ENCODE results near the gene ARID3A. TPM values are rescaled to one million over a fixed set of nuclear protein-coding genes. Genes with fewer than 3 reads are reported as not detected.

The ARID3A gene
- total and polyA plus RNA-seq, 2 donors (not counting 3 experiments of a cell fraction or from before 2014, with no cell fraction given) = 5.4 to 13.2 TPM

- Histone ChIP-seq H3K9me1 (replicated peaks; ENCODE audit: control insufficient read depth, extremely low read depth, insufficient read depth, low read length) (no peaks in the 10 kb centered on the region), H3K9me3 (replicated peaks; ENCODE audit: control insufficient read depth, insufficient read depth, low read length) (no peaks in the 10 kb centered on the region), H3K4me3 (replicated peaks in 1 of 3; ENCODE audit: insufficient read depth in 1 of 3, low read depth in 1 of 3, low read length in 3 of 3) (no peak overlapping the region), H2AFZ (ENCODE audit: low read depth, low read length) (no peak overlapping the region), H3K27me3 (ENCODE audit: control insufficient read depth in 2 of 2, insufficient read depth in 2 of 2, low read length in 2 of 2) (no peaks in the 10 kb centered on the region), H3K79me2 (ENCODE audit: control insufficient read depth, insufficient read depth, low read length) (peaks cover 2% of the 10 kb centered on the region), H3K4me2 (ENCODE audit: insufficient read depth, low read length) (no peak overlapping the region), H3K9ac (replicated peaks; ENCODE audit: extremely low read depth, insufficient read depth, low read length) (no peak overlapping the region), H3K4me1 (ENCODE audit: control insufficient read depth, extremely low read depth, insufficient read depth, low read length) (peaks cover 19% of the 10 kb centered on the region), H4K20me1 (replicated peaks; ENCODE audit: control insufficient read depth, extremely low read depth, insufficient read depth, low read length) (no peaks in the 10 kb centered on the region), H3K27ac (ENCODE audit: insufficient read depth, low read depth, low read length) (no peak overlapping the region), H3K36me3 (ENCODE audit: control insufficient read depth in 2 of 2, extremely low read depth in 1 of 2, insufficient read depth in 2 of 2, low read length in 2 of 2) (no peaks in the 10 kb centered on the region)
- ChIA-PET CTCF (no interaction called here), POLR2A (no interaction called here)
- intact Hi-C loops (cut with micrococcal nuclease) = no loop called here
- no TSS peak for BruUV-seq (replicated peaks)
- dilution Hi-C loops (cut with MboI; ENCODE audit: extremely low pct_ligation_motif_present, low sequenced_read_pairs) = no loop called here
- no peak for FAIRE-seq
- no peak for DNase-seq (ENCODE audit: low read depth, low spot score)
- TF ChIP-seq MYC (IDR thresholded peaks at IDR 0.05; ENCODE audit: low read depth, low read length) = no peak
- TF ChIP-seq, protein P1, sequence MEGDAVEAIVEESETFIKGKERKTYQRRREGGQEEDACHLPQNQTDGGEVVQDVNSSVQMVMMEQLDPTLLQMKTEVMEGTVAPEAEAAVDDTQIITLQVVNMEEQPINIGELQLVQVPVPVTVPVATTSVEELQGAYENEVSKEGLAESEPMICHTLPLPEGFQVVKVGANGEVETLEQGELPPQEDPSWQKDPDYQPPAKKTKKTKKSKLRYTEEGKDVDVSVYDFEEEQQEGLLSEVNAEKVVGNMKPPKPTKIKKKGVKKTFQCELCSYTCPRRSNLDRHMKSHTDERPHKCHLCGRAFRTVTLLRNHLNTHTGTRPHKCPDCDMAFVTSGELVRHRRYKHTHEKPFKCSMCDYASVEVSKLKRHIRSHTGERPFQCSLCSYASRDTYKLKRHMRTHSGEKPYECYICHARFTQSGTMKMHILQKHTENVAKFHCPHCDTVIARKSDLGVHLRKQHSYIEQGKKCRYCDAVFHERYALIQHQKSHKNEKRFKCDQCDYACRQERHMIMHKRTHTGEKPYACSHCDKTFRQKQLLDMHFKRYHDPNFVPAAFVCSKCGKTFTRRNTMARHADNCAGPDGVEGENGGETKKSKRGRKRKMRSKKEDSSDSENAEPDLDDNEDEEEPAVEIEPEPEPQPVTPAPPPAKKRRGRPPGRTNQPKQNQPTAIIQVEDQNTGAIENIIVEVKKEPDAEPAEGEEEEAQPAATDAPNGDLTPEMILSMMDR (IDR thresholded peaks at IDR 0.05; ENCODE audit: extremely low read depth in 1 of 2, insufficient read depth in 1 of 2, low read depth in 1 of 2, low read length in 2 of 2) = no peak
- TF ChIP-seq MAX (IDR thresholded peaks at IDR 0.05; ENCODE audit: insufficient read depth, insufficient read length) = no peak
- no peak for TF ChIP-seq GATA2 (IDR thresholded peaks at IDR 0.05; ENCODE audit: insufficient read depth, insufficient read length, low read depth, low read length)
Observed at GRCh38 chr19:942133-942645, 16.4 kb downstream of the ARID3A start.

GRCh38 chr19:943551-944170 lies 17.8 kb downstream of the ARID3A start:
- H3K4me1 ChIP-seq (ENCODE audit: control insufficient read depth, extremely low read depth, insufficient read depth, low read length) = peaks cover 19% of the 10 kb centered on the region
- H3K4me2 ChIP-seq (ENCODE audit: insufficient read depth, low read length) = no peak overlapping the region
- ChIA-PET POLR2A (no interaction called here), CTCF (no interaction called here)
- H3K9me1 ChIP-seq (replicated peaks; ENCODE audit: control insufficient read depth, extremely low read depth, insufficient read depth, low read length) = no peaks in the 10 kb centered on the region
- H4K20me1 ChIP-seq (replicated peaks; ENCODE audit: control insufficient read depth, extremely low read depth, insufficient read depth, low read length) = no peaks in the 10 kb centered on the region
- no TSS peak for BruUV-seq (replicated peaks)
- H3K27me3 ChIP-seq (ENCODE audit: control insufficient read depth in 2 of 2, insufficient read depth in 2 of 2, low read length in 2 of 2) = no peaks in the 10 kb centered on the region
- no peak overlapping the region for H3K9ac ChIP-seq (replicated peaks; ENCODE audit: extremely low read depth, insufficient read depth, low read length)
- H3K4me3 ChIP-seq (replicated peaks in 1 of 3; ENCODE audit: insufficient read depth in 1 of 3, low read depth in 1 of 3, low read length in 3 of 3) = no peak overlapping the region
- intact Hi-C loops (cut with micrococcal nuclease) (no loop called here), dilution Hi-C loops (cut with MboI; ENCODE audit: extremely low pct_ligation_motif_present, low sequenced_read_pairs) (no loop called here)
- no peak for TF ChIP-seq POLR2A (IDR thresholded peaks at IDR 0.05; ENCODE audit: low read depth, low read length)
- TF ChIP-seq JUN (IDR thresholded peaks at IDR 0.05; ENCODE audit: borderline replicate concordance, insufficient read depth, insufficient read length, low read depth) = no peak
- TF ChIP-seq, protein P1 (IDR thresholded peaks at IDR 0.05; ENCODE audit: extremely low read depth in 1 of 2, insufficient read depth in 1 of 2, low read depth in 1 of 2, low read length in 2 of 2) = no peak
- TF ChIP-seq POLR2AphosphoS5 (IDR thresholded peaks at IDR 0.05; ENCODE audit: insufficient read depth, low read depth, low read length) = no peak
- no peak for TF ChIP-seq MAX (IDR thresholded peaks at IDR 0.05; ENCODE audit: insufficient read depth, insufficient read length)
- no peak for TF ChIP-seq EZH2 (IDR thresholded peaks at IDR 0.05; ENCODE audit: borderline replicate concordance, low read depth, low read length, severe bottlenecking)
- H3K79me2 ChIP-seq (ENCODE audit: control insufficient read depth, insufficient read depth, low read length) = no peaks in the 10 kb centered on the region
- FAIRE-seq (no peak), DNase-seq (ENCODE audit: low read depth, low spot score) (no peak)
- H2AFZ ChIP-seq (ENCODE audit: low read depth, low read length) = no peak overlapping the region
- H3K27ac ChIP-seq (ENCODE audit: insufficient read depth, low read depth, low read length) = no peak overlapping the region
- no peaks in the 10 kb centered on the region for H3K9me3 ChIP-seq (replicated peaks; ENCODE audit: control insufficient read depth, insufficient read depth, low read length)
- no peaks in the 10 kb centered on the region for H3K36me3 ChIP-seq (ENCODE audit: control insufficient read depth in 2 of 2, extremely low read depth in 1 of 2, insufficient read depth in 2 of 2, low read length in 2 of 2)
